Activated CD8-positive, alpha-beta memory T cell treated with anti-CD3 and anti-CD28 coated beads, Interleukin-2, amount 10 ng/mL, durations not matched to agents 7 days and 5 days (primary cell): ENCODE measurements around the gene ACSL5. TPM values are rescaled to one million over a fixed set of nuclear protein-coding genes. Genes with fewer than 3 reads are reported as not detected.
A peak's percentile ranks its signal among the peaks of the same experiment; 100 is the strongest.
"Not testable (repeated sequence)": the region's sequence is repeated elsewhere in the genome, so short reads cannot be mapped to it uniquely, and the experiment has no call there.

Experiments used
- ATAC-seq: fragments of 150-1000 bp; cut with Tn5 transposase; one replicate; pipeline ENCODE4 v1.10.0; 2021; ENCODE audit warnings: moderate library complexity
- CTCF ChIA-PET: fragments of 350-600 bp; sonication (Branson Sonifier 250); formaldehyde crosslinking; loops from one replicate; lab custom pipeline; 2021; ENCODE audit warnings: antibody characterized with exemption; lab: Charles Lee
- DNase-seq: peaks from one replicate; pipeline ENCODE4 v3.0.0-alpha.2; 2020
- H3K27ac Mint-ChIP-seq: one replicate; pipeline ENCODE4 v1.8.0; 2021; ENCODE audit warnings: mild to moderate bottlenecking, mixed read lengths
- H3K27me3 Mint-ChIP-seq: one replicate; pipeline ENCODE4 v1.8.0; 2021; ENCODE audit warnings: mixed read lengths
- H3K36me3 Mint-ChIP-seq: one replicate; pipeline ENCODE4 v1.8.0; 2021; ENCODE audit warnings: mild to moderate bottlenecking, mixed read lengths
- H3K4me1 Mint-ChIP-seq: one replicate; pipeline ENCODE4 v1.8.0; 2021; ENCODE audit warnings: mixed read lengths
- H3K4me3 Mint-ChIP-seq: one replicate; pipeline ENCODE4 v1.8.0; 2021; ENCODE audit warnings: mild to moderate bottlenecking, moderate library complexity, mixed read lengths
- H3K9me3 Mint-ChIP-seq: one replicate; pipeline ENCODE4 v1.8.0; 2022; ENCODE audit warnings: low read depth, mixed read lengths
- total RNA-seq, 2 experiments: library from RNA; stranded (reverse); gene quantifications; one replicate each; pipeline ENCODE4 v1.2.3, GENCODE V29; 2021

ACSL5 gene
- total RNA-seq, 2 experiments from 2014 or later, result 58.1 to 64.4 TPM

DNA sequence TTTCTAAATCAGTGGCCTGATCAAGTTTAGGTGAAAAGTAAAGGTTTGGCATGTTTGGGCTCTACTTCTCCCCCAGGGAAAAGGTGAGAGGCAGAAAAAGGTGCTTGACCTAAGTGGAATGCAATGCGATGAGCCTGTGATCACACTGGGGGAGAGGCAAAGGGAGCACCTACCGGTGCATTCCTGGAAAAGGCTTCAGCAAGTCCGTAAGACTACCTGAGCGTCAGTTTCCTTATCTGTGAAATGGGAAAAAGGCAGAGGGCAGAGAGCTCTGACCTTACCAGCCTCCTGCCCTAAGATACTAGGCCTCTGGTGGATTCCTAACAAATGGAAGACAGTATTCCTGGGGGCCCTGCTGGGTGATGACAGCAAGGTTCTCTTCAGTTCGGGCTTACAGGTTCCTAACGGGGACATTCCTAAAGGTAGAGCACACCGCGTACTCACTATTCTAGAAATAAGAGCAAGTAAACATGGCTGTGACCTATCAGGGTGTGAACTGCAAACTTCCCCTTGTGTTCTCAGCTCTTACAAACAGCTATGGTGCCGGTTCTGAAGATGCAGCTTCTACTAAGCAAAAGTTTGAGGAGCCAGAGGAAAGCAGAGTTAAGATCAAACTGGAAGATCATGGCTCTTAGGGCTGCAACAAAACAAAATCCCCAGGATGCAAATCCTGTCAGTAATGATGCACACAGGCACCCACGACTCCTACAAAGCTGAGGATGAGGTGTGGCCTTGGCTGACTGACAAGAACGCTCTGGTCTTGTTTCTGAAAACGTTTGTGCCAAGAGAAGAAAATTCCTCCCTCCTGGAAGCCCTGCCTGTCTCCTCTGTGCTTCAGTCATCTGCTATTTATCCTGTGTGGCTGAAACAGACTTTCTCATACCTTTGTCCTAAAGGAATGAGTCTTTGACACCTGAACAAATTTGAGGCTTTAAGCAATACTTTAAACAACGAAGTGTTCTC is 13.3 kb upstream of the ACSL5 start:
- CTCF ChIA-PET, result no interaction called here
- H3K4me1 Mint-ChIP-seq, result no peaks in the 10 kb centered on the region
- no peaks in the 10 kb centered on the region for H3K36me3 Mint-ChIP-seq
- DNase-seq, result no peak
- H3K9me3 Mint-ChIP-seq, result no peaks in the 10 kb centered on the region
- no peaks in the 10 kb centered on the region for H3K27me3 Mint-ChIP-seq
- no peak overlapping the region for H3K27ac Mint-ChIP-seq
- H3K4me3 Mint-ChIP-seq, result no peak overlapping the region
- ATAC-seq, result no peak

DNA sequence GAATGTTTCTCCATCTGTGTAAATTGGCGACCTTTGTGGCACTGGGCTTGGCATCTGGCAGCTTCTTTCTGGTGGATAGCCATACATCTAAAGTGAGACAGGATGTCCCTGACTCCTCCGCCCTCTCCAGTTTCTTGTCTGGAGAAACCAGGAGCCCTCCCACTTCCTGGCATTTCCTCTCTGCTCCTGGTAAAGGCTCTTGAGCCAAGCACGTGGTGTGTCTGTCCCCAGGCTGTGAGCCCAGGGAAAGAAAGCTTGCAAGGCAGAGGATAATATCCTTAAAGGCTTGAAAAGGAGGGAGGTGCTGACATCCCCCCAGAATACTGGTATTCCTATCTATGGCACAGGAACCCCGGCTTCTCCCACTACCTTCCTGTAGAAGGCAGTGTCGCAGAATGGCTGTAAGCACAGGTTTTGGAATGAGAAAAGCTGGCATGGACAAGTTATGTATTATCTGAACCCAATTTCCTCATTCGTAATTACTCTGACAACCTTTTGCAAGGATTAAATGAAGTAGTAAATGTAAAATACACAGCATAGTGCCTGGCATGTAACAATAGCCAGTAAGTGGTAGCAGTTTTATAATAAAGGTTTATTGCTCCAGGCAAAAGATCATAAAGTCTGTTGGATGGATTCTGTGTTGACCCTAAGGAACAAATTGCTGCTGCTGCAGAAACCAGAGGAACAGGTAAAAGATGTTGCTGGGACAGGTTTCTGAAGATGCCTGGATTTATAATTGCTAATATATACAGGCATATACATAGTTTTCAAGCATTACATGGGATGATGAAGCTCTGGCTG is 11.8 kb upstream of the ACSL5 start:
- no peak for DNase-seq
- ATAC-seq, result no peak
- H3K4me3 Mint-ChIP-seq, result no peak overlapping the region
- H3K36me3 Mint-ChIP-seq, result no peaks in the 10 kb centered on the region
- no peaks in the 10 kb centered on the region for H3K27me3 Mint-ChIP-seq
- H3K4me1 Mint-ChIP-seq, result no peaks in the 10 kb centered on the region
- no peaks in the 10 kb centered on the region for H3K9me3 Mint-ChIP-seq
- H3K27ac Mint-ChIP-seq, result no peak overlapping the region
- CTCF ChIA-PET, result no interaction called here

DNA sequence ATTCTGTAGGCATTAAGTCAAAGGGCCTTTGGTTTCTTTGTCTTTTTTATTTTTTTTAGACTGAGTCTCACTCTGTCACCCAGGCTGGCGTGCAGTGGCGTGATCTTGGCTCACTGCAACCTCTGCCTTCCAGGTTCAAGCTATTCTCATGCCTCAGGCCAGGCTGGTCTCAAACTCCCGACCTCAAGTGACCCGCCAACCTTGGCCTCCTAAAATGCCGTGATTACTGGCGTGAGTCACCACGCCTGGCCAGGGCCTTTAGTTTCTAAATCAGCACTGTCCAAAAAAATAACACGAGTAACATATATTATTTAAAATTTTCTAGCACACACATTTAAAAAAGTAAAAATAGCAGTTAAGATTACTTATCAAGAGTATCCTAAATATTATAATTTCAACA is 11.1 kb upstream of the ACSL5 start:
- DNase-seq, result no peak
- Mint-ChIP-seq H3K27me3 (no peaks in the 10 kb centered on the region), H3K27ac (no peak overlapping the region), H3K9me3 (no peaks in the 10 kb centered on the region), H3K4me1 (no peaks in the 10 kb centered on the region), H3K36me3 (no peaks in the 10 kb centered on the region), H3K4me3 (no peak overlapping the region)
- no peak for ATAC-seq
- CTCF ChIA-PET, result no interaction called here

DNA sequence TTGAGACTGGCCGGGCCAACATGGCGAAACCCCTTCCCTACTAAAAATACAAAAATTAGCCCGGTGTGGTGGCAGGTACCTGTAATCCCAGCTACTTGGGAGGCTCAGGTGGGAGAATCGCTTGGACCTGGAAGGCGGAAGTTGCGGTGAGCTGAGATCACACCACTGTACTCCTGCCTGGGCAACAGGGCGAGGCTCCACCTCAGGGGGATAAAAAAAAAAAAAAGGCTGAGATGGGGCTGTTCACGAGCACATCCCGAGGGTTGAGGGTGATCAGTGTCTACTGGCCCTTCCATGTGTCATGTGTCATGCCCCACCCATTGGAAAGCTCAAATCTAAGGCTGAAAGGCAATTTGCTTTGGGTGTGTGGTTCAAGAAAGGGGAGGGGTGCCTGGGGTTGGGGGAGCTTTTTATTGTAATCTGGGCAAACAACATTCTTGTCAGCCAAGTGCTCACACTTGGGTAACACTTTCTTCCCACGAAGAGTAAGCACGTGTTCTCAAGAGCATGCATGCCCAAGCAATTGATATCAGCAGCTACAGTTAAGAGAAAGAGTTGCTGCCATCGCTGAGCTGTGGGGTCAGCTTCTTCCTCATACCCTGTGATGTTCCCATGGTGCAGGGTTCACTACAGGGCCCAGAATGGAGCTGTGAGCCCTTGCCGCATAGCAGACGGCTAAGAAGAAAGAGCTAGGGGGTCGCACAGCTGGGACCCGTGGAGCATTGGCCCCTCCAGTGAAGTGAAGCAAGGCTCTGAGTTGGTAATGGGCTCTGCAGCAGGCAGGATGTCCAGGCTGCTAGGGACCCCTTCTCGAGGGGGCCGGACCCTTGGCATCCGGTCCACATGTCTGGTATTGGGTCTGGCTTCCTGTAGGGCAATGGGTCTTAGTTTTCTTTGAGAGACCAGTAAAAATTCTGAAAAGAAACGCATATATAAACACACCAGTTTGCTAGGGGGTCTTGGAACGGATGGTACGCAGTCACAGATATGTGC is 9.9 kb upstream of the ACSL5 start:
- Mint-ChIP-seq H3K27me3 (no peaks in the 10 kb centered on the region), H3K27ac (no peak overlapping the region), H3K36me3 (no peaks in the 10 kb centered on the region), H3K4me1 (peaks cover 3% of the 10 kb centered on the region), H3K4me3 (no peak overlapping the region), H3K9me3 (no peaks in the 10 kb centered on the region)
- CTCF ChIA-PET, result no interaction called here
- ATAC-seq (no peak), DNase-seq (no peak)

DNA sequence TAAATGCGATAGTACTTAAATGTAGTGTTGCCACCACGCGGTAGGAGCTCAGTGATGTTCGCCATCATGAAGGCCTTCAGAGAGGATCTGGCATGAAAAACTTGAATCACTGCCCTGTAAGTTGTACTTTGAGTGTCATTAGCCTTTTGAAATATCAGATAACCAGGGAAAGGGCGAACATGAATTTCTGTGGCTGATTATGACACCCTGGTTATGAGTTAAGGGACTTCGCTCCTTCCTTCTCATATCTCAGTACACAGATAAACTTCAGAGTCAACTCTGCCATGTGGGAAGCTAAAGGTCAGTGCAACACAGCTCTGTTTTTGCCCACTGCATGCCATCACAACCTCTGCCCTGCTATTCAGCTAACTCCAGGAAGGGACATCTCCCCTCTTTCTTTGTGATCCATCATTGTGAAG is 8.9 kb upstream of the ACSL5 start:
- Mint-ChIP-seq H3K4me1 (peaks cover 8% of the 10 kb centered on the region), H3K27me3 (no peaks in the 10 kb centered on the region), H3K27ac (no peak overlapping the region), H3K9me3 (no peaks in the 10 kb centered on the region), H3K36me3 (no peaks in the 10 kb centered on the region), H3K4me3 (no peak overlapping the region)
- ATAC-seq (no peak), DNase-seq (no peak)
- CTCF ChIA-PET, result interaction anchor here (0.9 kb wide), 1 partner anchor 70 kb away, joined by 5 read pairs; no protein-coding TSS in a partner anchor

DNA sequence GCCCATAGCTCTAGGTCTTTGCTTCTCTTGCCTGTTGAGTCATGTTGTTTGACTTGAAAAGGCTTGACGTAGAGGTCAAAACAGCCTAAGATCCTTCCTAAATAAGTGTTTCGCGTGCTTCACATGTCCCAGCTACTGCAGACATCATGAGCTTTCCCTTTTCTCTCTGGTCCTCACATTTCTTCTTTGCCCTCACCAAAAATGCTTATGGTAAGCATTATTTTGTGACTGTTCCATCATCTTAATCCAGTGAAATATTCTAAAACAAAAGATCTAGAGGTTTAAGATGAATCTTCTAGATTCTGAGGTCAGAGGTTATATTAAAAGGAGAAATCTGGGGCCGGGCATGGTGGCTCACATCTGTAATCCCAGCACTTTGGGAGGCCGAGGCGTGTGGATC is 8.5 kb upstream of the ACSL5 start:
- H3K27me3 Mint-ChIP-seq, result no peaks in the 10 kb centered on the region
- peaks cover 8% of the 10 kb centered on the region for H3K4me1 Mint-ChIP-seq
- H3K27ac Mint-ChIP-seq, result no peak overlapping the region
- no peak for ATAC-seq
- H3K9me3 Mint-ChIP-seq, result no peaks in the 10 kb centered on the region
- H3K4me3 Mint-ChIP-seq, result no peak overlapping the region
- CTCF ChIA-PET, result interaction anchor here (0.9 kb wide), 1 partner anchor 69 kb away, joined by 5 read pairs; no protein-coding TSS in a partner anchor
- no peaks in the 10 kb centered on the region for H3K36me3 Mint-ChIP-seq
- no peak for DNase-seq

DNA sequence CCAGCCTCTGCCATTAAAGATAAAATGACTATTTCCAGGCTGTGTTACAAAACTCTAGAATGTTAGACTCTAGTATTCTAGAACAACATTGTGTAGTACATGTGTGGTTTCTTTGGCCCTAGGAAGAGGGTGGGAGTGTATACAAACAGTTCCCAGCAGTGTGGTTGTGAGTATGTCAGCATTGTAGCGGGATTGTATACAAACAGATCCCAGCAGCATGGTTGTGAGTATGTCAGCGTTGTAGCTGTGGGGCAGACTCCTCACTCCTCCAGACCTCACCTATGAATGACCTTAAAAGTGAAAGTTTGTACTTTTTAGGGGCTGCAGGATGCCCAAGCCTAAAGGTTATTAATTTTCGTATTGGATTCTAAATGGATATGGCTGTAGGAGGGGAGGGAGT is 6.9 kb upstream of the ACSL5 start:
- ATAC-seq (no peak), DNase-seq (no peak)
- Mint-ChIP-seq H3K9me3 (peaks cover 2% of the 10 kb centered on the region), H3K4me3 (no peak overlapping the region), H3K4me1 (peaks cover 15% of the 10 kb centered on the region), H3K36me3 (peaks cover 2% of the 10 kb centered on the region), H3K27me3 (no peaks in the 10 kb centered on the region), H3K27ac (no peak overlapping the region)
- CTCF ChIA-PET, result interaction anchor here (1.5 kb wide), 1 partner anchor 17 kb away, joined by 4 read pairs; no protein-coding TSS in a partner anchor

DNA sequence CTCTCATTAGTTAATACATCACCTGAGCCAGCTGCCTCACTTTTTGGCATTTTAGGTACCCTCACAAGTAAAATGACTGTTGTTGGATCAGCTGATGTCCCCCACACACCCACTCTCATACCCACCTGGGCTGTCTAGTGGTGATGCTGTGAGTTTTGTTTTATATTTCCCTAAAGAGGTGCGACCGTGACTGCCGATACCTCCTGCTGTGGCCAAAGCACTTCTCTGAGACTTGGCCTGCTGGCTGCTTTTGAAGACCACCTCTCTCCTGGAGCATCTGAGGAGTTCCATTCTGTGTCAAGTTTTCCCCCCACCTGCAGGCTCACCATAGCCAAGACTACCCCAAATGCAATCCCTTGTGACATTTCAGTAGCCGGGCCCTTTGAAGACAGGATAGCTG is 6.4 kb upstream of the ACSL5 start:
- CTCF ChIA-PET, result interaction anchor here (0.9 to 1.5 kb wide), 2 partner anchors 17 to 20 kb away, joined by 3 to 4 read pairs; no protein-coding TSS in a partner anchor
- Mint-ChIP-seq H3K4me1 (peaks cover 21% of the 10 kb centered on the region), H3K27ac (no peak overlapping the region), H3K27me3 (no peaks in the 10 kb centered on the region), H3K4me3 (no peak overlapping the region), H3K9me3 (peaks cover 3% of the 10 kb centered on the region), H3K36me3 (peaks cover 3% of the 10 kb centered on the region)
- no peak for ATAC-seq
- DNase-seq, result no peak

DNA sequence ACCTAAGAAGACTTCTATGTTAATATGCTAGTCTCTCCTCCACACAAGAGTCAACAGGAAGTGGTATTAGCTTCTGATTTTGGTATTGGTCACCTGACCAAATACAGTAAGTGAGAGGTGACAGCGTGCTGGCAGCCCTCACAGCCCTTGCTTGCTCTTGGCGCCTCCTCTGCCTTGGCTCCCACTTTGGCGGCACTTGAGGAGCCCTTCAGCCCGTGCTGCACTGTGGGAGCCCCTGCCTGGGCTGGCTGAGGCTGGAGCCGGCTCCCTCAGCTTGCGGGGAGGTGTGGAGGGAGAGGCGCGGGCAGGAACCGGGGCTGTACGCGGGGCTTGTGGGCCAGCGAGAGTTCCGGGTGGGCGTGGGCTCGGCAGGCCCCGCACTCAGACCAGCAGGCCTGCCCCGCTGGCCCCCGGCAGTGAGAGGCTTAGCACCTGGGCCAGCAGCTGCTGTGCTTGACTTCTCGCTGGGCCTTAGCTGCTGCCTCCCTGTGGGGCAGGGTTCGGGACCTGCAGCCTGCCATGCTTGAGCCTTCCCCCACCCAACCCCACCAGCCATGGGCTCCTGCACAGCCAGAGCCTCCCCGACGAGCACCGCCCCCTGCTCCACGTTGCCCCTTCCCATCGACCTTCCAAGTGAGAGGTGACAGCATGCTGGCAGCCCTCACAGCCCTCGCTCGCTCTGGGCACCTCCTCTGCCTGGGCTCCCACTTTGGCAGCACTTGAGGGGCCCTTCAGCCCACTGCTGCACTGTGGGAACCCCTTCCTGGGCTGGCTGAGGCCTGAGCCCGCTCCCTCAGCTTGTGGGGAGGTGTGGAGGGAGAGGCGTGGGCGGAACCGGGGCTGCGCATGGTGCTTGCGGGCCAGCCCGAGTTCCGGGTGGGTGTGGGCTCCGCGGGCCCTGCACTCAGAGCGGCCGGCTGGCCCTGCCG is 4.2 kb upstream of the ACSL5 start:
- peaks cover 31% of the 10 kb centered on the region for H3K4me1 Mint-ChIP-seq
- H3K27ac Mint-ChIP-seq, result peak overlapping the region; percentile 66
- H3K9me3 Mint-ChIP-seq, result peaks cover 3% of the 10 kb centered on the region
- no peaks in the 10 kb centered on the region for H3K27me3 Mint-ChIP-seq
- ATAC-seq, result peak; percentile 86
- DNase-seq, result peak; percentile 67
- CTCF ChIA-PET, result interaction anchor here (1.6 kb wide), 1 partner anchor 10 kb away, joined by 3 read pairs; no protein-coding TSS in a partner anchor
- H3K4me3 Mint-ChIP-seq, result no peak overlapping the region
- H3K36me3 Mint-ChIP-seq, result peaks cover 3% of the 10 kb centered on the region

DNA sequence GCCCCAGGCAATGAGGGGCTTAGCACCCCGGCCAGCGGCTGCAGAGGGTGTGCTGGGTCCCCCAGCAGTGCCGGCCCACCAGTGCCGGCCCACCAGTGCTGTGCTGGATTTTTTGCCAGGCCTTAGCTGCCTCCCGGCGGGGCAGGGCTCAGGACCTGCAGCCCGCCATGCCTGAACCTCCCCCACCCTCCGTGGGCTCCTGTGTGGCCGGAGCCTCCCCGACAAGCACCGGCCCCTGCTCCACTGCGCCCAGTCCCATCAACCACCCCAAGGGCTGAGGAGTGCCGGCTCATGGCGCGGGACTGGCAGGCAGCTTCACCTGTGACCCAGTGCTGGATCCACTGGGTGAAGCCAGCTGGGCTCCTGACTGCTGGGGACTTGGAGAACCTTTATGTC is 3.5 kb upstream of the ACSL5 start:
- peaks cover 38% of the 10 kb centered on the region for H3K4me1 Mint-ChIP-seq
- H3K27ac Mint-ChIP-seq, result no peak overlapping the region
- CTCF ChIA-PET, result interaction anchor here (1.3 to 1.6 kb wide), 2 partner anchors 9 to 55 kb away, joined by 3 read pairs; no protein-coding TSS in a partner anchor
- H3K36me3 Mint-ChIP-seq, result peaks cover 3% of the 10 kb centered on the region
- no peak overlapping the region for H3K4me3 Mint-ChIP-seq
- peaks cover 3% of the 10 kb centered on the region for H3K9me3 Mint-ChIP-seq
- no peaks in the 10 kb centered on the region for H3K27me3 Mint-ChIP-seq
- ATAC-seq (no peak), DNase-seq (no peak)

DNA sequence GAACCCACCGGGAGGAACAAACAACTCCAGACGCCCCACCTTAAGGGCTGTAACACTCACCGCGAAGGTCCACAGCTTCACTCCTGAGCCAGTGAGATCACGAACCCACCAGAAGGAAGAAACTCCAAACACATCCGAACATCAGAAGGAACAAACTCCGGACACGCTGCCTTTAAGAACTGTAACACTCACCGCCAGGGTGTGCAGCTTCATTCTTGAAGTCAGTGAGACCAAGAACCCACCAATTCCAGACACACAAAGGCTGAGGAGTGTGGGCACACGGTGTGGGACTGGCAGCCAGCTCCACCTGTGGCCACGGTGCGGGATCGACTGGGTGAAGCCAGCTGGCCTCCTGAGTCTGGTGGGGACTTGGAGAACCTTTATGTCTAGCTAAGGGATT is 2.6 kb upstream of the ACSL5 start:
- CTCF ChIA-PET, result interaction anchor here (1.3 kb wide), 1 partner anchor 56 kb away, joined by 3 read pairs; no protein-coding TSS in a partner anchor
- not testable (repeated sequence) for H3K27me3 Mint-ChIP-seq, H3K9me3 Mint-ChIP-seq, H3K4me3 Mint-ChIP-seq, H3K36me3 Mint-ChIP-seq, DNase-seq, ATAC-seq
- Mint-ChIP-seq H3K27ac (peak overlapping the region; percentile 10), H3K4me1 (peaks cover 39% of the 10 kb centered on the region)
